Stimulated activated CD8-positive, alpha-beta memory T cell treated with anti-CD3 and anti-CD28 coated beads, Interleukin-4, amount 100 ng/mL, for 1 hour (primary cell): Measurements from ENCODE around the gene METTL27.
"Not testable (repeated sequence)": the region's sequence is repeated elsewhere in the genome, so short reads cannot be mapped to it uniquely, and the experiment has no call there.

ENCODE experiments used
- DNase-seq, 2 donors: peaks; one replicate each; pipeline ENCODE4 v3.0.0-alpha.2; 2020; ENCODE audit warnings: low read depth in 2 of 2, low spot score in 1 of 2

Gene METTL27

GRCh38 chr7:73869011-73869798 is 26.9 kb upstream of the METTL27 start:
- DNase-seq = no peak

- DNase-seq = no peak
Measured at GRCh38 chr7:73866446-73866767, 24.1 kb upstream of the METTL27 start.

GRCh38 chr7:73865738-73866445 is 23.6 kb upstream of the METTL27 start:
- DNase-seq = no peak

- DNase-seq = no peak
Measured at GRCh38 chr7:73864981-73865711, 22.8 kb upstream of the METTL27 start.

GRCh38 chr7:73861305-73861704 is 19.0 kb upstream of the METTL27 start:
- no peak for DNase-seq

GRCh38 chr7:73860859-73861258 is 18.5 kb upstream of the METTL27 start, which contains the start of gene TMEM270:
Gene TMEM270 (plus strand): TSS chr7:73861159. CDS start chr7:73861195, 36 bp downstream.
- DNase-seq = no peak

GRCh38 chr7:73858807-73859206 is 16.5 kb upstream of the METTL27 start:
- DNase-seq = no peak

- no peak for DNase-seq
Measured at GRCh38 chr7:73856941-73857340, 14.6 kb upstream of the METTL27 start.

- no peak for DNase-seq
Measured at GRCh38 chr7:73852500-73852899, 10.2 kb upstream of the METTL27 start.

- DNase-seq = no peak
Measured at GRCh38 chr7:73851410-73852338, 9.4 kb upstream of the METTL27 start.

- no peak for DNase-seq
Measured at GRCh38 chr7:73850781-73851207, 8.5 kb upstream of the METTL27 start.

- no peak for DNase-seq
Measured at GRCh38 chr7:73847941-73848723, 5.8 kb upstream of the METTL27 start.

GRCh38 chr7:73845701-73846195 is 3.4 kb upstream of the METTL27 start:
- DNase-seq = not testable (repeated sequence)

- DNase-seq = no peak
Measured at GRCh38 chr7:73844848-73845460, 2.6 kb upstream of the METTL27 start.

GRCh38 chr7:73844131-73844547 is 1.8 kb upstream of the METTL27 start:
- no peak for DNase-seq

- DNase-seq = no peak
Measured at GRCh38 chr7:73841689-73842066, 638 bp downstream of the METTL27 start.

- DNase-seq = no peak
Measured at GRCh38 chr7:73840715-73841379, 1.5 kb downstream of the METTL27 start.

- DNase-seq = no peak
Measured at GRCh38 chr7:73839743-73840714, 2.3 kb downstream of the METTL27 start.
